Endothelial cell of umbilical vein (primary cell): Measurements from ENCODE around the gene HOXA10. TPM values are rescaled to one million over a fixed set of nuclear protein-coding genes. Genes with fewer than 3 reads are reported as not detected.
A peak's percentile ranks its signal among the peaks of the same experiment; 100 is the strongest.

Experiments used
- BruUV-seq: library from RNA; stranded (reverse); fragments of 400-500 nt; replicated peaks from 2 replicates; lab custom pipeline; 2021; lab: Mats Ljungman, UMichigan
- CTCF ChIA-PET: fragments of 300-600, 350-600 bp; sonication (Branson Sonifier 250); formaldehyde crosslinking; loops from one replicate; lab custom pipeline; 2021; ENCODE audit warnings: antibody characterized with exemption, inconsistent platforms; lab: Charles Lee
- POLR2A ChIA-PET: fragments of 300-600, 350-600 bp; sonication (Branson Sonifier 250); formaldehyde crosslinking; loops from one replicate; lab custom pipeline; 2021; ENCODE audit warnings: antibody characterized with exemption, inconsistent platforms; lab: Charles Lee
- DNase-seq: peaks from one replicate; pipeline ENCODE4 v3.0.0-alpha.2; 2011; ENCODE audit warnings: low read depth, low spot score
- FAIRE-seq: peaks from 2 replicates; lab custom pipeline; 2011; peaks lifted over from hg19 to GRCh38; lab: Jason Lieb, UNC
- H2AFZ ChIP-seq: 2 replicates; pipeline ENCODE4 v1.6.0; 2012; ENCODE audit warnings: low read depth, low read length, control low read depth, inconsistent platforms
- H3K27ac ChIP-seq: 2 replicates; pipeline ENCODE4 v1.5.1; 2011; ENCODE audit warnings: low read depth, mild to moderate bottlenecking, control low read depth, low read length, moderate library complexity; ENCODE audit not compliant: insufficient read depth
- H3K27me3 ChIP-seq, 2 experiments: 2 replicates each; pipeline versions ENCODE4 v1.6.0 to v1.6.1; 2011; ENCODE audit warnings: low read length in 2 of 2, mixed read lengths in 1 of 2; ENCODE audit not compliant: control insufficient read depth in 2 of 2, insufficient read depth in 2 of 2
- H3K36me3 ChIP-seq, 2 experiments: 2 replicates in 1 of 2; 3 replicates in 1 of 2; pipeline ENCODE4 v1.5.1; 2011; ENCODE audit warnings: low read length in 2 of 2, mild to moderate bottlenecking in 1 of 2, moderate library complexity in 1 of 2; ENCODE audit not compliant: control insufficient read depth in 2 of 2, insufficient read depth in 2 of 2; ENCODE audit errors: extremely low read depth in 1 of 2
- H3K4me1 ChIP-seq: 3 replicates; pipeline ENCODE4 v1.5.1; 2011; ENCODE audit warnings: mild to moderate bottlenecking, low read length; ENCODE audit not compliant: control insufficient read depth, insufficient read depth; ENCODE audit errors: extremely low read depth
- H3K4me2 ChIP-seq: 2 replicates; pipeline ENCODE4 v1.6.1; 2011; ENCODE audit warnings: low read length, control low read depth, mixed read lengths; ENCODE audit not compliant: insufficient read depth
- H3K4me3 ChIP-seq, 3 experiments: fragments of 200-600 bp in 1 of 3; sonication (generic), shearing (Covaris generic) in 1 of 3; replicated peaks in 1 of 3; 2 replicates each; pipeline ENCODE4 v1.5.1; 2011 to 2016; ENCODE audit warnings: control low read depth in 3 of 3, low read length in 3 of 3, mild to moderate bottlenecking in 2 of 3, inconsistent platforms in 1 of 3, low read depth in 1 of 3, moderate library complexity in 1 of 3; ENCODE audit not compliant: insufficient read depth in 1 of 3
- H3K79me2 ChIP-seq: 2 replicates; pipeline ENCODE4 v1.6.0; 2012; ENCODE audit warnings: low read length, inconsistent platforms; ENCODE audit not compliant: control insufficient read depth, insufficient read depth
- H3K9ac ChIP-seq: replicated peaks from 2 replicates; pipeline ENCODE3; 2011; ENCODE audit warnings: low read length, control low read depth; ENCODE audit not compliant: insufficient read depth; ENCODE audit errors: extremely low read depth
- H3K9me1 ChIP-seq: replicated peaks from 3 replicates; pipeline ENCODE4 v1.6.0; 2011; ENCODE audit warnings: mild to moderate bottlenecking, low read length; ENCODE audit not compliant: control insufficient read depth, insufficient read depth; ENCODE audit errors: extremely low read depth
- H3K9me3 ChIP-seq: replicated peaks from 2 replicates; pipeline ENCODE4 v1.5.1; 2012; ENCODE audit warnings: low read length, inconsistent platforms; ENCODE audit not compliant: control insufficient read depth, insufficient read depth
- H4K20me1 ChIP-seq: replicated peaks from 2 replicates; pipeline ENCODE3; 2011; ENCODE audit warnings: mild to moderate bottlenecking, low read length; ENCODE audit not compliant: control insufficient read depth, insufficient read depth; ENCODE audit errors: extremely low read depth
- CTCF ChIP-seq, 2 donors: IDR thresholded peaks; 1 replicate in 1 of 2; 2 replicates in 1 of 2; pipeline ENCODE4 v1.5.1; 2011; ENCODE audit warnings: low read length in 2 of 2, mild to moderate bottlenecking in 2 of 2, moderate library complexity in 2 of 2, control low read depth in 1 of 2, inconsistent platforms in 1 of 2, low read depth in 1 of 2; ENCODE audit not compliant: insufficient read depth in 1 of 2; ENCODE audit errors: extremely low read depth in 1 of 2
- EZH2 ChIP-seq: IDR thresholded peaks from 2 replicates; pipeline ENCODE4 v1.6.1; 2012; ENCODE audit warnings: borderline replicate concordance, low read depth, mild to moderate bottlenecking, moderate library complexity, low read length, inconsistent platforms; ENCODE audit not compliant: severe bottlenecking
- FOS ChIP-seq: IDR thresholded peaks from 2 replicates; pipeline ENCODE4 v1.6.1; 2011; ENCODE audit warnings: mild to moderate bottlenecking, low read length, moderate library complexity, borderline replicate concordance; ENCODE audit not compliant: insufficient read depth
- GATA2 ChIP-seq: IDR thresholded peaks from 2 replicates; pipeline ENCODE4 v1.7.0; 2011; ENCODE audit warnings: low read depth, mild to moderate bottlenecking, moderate library complexity, mixed read lengths, low read length; ENCODE audit not compliant: insufficient read length, insufficient read depth
- MAX ChIP-seq: IDR thresholded peaks from 2 replicates; pipeline ENCODE4 v1.6.1; 2011; ENCODE audit not compliant: insufficient read depth, insufficient read length
- MYC ChIP-seq: IDR thresholded peaks from one replicate; pipeline ENCODE4 v1.6.1; 2011; ENCODE audit warnings: mild to moderate bottlenecking, low read depth, low read length
- POLR2A ChIP-seq: IDR thresholded peaks from 2 replicates; pipeline ENCODE4 v1.6.1; 2012; ENCODE audit warnings: low read depth, mild to moderate bottlenecking, control low read depth, low read length
- POLR2AphosphoS5 ChIP-seq: IDR thresholded peaks from 2 replicates; pipeline ENCODE4 v1.6.1; 2012; ENCODE audit warnings: low read depth, mild to moderate bottlenecking, control low read depth, low read length, moderate library complexity; ENCODE audit not compliant: insufficient read depth
- dilution Hi-C: fragments of 300-500 bp; cut with MboI; formaldehyde crosslinking; loops from one replicate; pipeline ENCODE4 v1.15.0; 2019; ENCODE audit warnings: low sequenced_read_pairs; ENCODE audit not compliant: extremely low pct_ligation_motif_present
- intact Hi-C: fragments of 100-400 bp; cut with micrococcal nuclease; formaldehyde crosslinking; loops from one replicate; pipeline ENCODE4 v1.10.0; 2022
- polyA plus RNA-seq, 4 experiments: library from polyadenylated mRNA; depleted of rRNA in 3 of 4; stranded (reverse) in 3 of 4; unstranded in 1 of 4; fragments of >200 nt; gene quantifications; 2 replicates each; pipeline versions ENCODE4 v1.2.1 to v1.2.3, GENCODE V29; 2011 to 2012; ENCODE audit warnings: missing spikeins in 1 of 4
- total RNA-seq: library from RNA; stranded (reverse); gene quantifications from 2 replicates; pipeline ENCODE4 v1.2.3, GENCODE V29; 2021

Gene HOXA10
- total and polyA plus RNA-seq, 2 donors (not counting 3 experiments of a cell fraction or from before 2014, with no cell fraction given) = 24.4 to 30.3 TPM

DNA sequence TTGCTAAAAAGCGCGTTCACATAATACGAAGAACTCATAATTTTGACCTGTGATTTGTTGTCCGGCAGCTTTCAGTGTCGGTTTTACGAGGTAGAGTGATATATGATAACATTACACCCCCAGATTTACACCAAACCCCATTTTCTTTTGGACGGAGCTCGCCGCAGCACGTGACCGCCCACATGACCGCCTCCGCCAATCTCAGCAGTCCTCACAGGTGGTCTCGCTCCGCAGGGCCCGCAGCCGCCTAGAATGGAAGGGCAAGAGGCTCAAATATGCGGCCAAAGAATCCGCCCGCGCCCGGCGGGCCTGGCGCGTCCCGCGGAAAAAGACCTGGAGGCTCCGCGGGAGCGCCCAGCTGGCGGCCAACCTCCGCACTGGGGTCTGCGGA is 17.6 kb downstream of the HOXA10 start, which contains the start of gene HOXA7:
TSS of gene HOXA7 (minus strand) at position 168 of the 391 bp plus-strand sequence. CDS start at position 38, 130 bp downstream.
- no peaks in the 10 kb centered on the region for H3K9me1 ChIP-seq
- peaks cover 77% of the 10 kb centered on the region for H3K79me2 ChIP-seq
- ChIA-PET POLR2A (interaction anchor here (0.5 to 1.7 kb wide), 3 partner anchors 12 to 957 kb away, joined by 3 to 5 read pairs (median 4); no protein-coding TSS in a partner anchor), CTCF (interaction anchor here (0.6 to 4.1 kb wide), 13 partner anchors 13 to 1066 kb away, joined by 3 to 48 read pairs (median 4); partner anchors contain the start of genes HOXA10 and HOXA5)
- peak within 1 kb of the TSS; percentile 78 for H3K9ac ChIP-seq
- DNase-seq = peak; percentile 88
- peak within 1 kb of the TSS; percentile 59 to 76 (median 60) for H3K4me3 ChIP-seq
- peak within 1 kb of the TSS; percentile 58 for H2AFZ ChIP-seq
- intact Hi-C loops = loop anchor here (5.0 kb wide), 1 partner anchor 999 kb away; no protein-coding TSS in a partner anchor
- H3K9me3 ChIP-seq = no peaks in the 10 kb centered on the region
- no peaks in the 10 kb centered on the region for H4K20me1 ChIP-seq
- peaks cover 69% of the 10 kb centered on the region for H3K4me1 ChIP-seq
- peak within 1 kb of the TSS; percentile 96 for H3K27ac ChIP-seq
- no TSS peak for BruUV-seq
- peak; percentile 88 for FAIRE-seq
- peak within 1 kb of the TSS; percentile 92 for H3K4me2 ChIP-seq
- dilution Hi-C loops = loop anchor here (25.0 kb wide), 1 partner anchor 969 kb away; no protein-coding TSS in a partner anchor
- H3K36me3 ChIP-seq = no peaks in the 10 kb centered on the region
- H3K27me3 ChIP-seq = no peaks in the 10 kb centered on the region
- TF ChIP-seq POLR2AphosphoS5 = no peak
- TF ChIP-seq MAX = peak; percentile 99
- peak; percentile 13 for TF ChIP-seq POLR2A

- BruUV-seq = TSS peak; percentile 29
- Histone ChIP-seq H3K9me3 (no peaks in the 10 kb centered on the region), H3K4me3 (peak overlapping the region; percentile 59 to 76 (median 60)), H3K4me1 (peaks cover 69% of the 10 kb centered on the region), H3K27me3 (no peaks in the 10 kb centered on the region), H4K20me1 (no peaks in the 10 kb centered on the region), H3K4me2 (peak overlapping the region; percentile 92), H3K79me2 (peaks cover 83% of the 10 kb centered on the region), H3K27ac (peak overlapping the region; percentile 96), H3K9ac (peak overlapping the region; percentile 78), H3K36me3 (no peaks in the 10 kb centered on the region), H2AFZ (peak overlapping the region; percentile 58), H3K9me1 (no peaks in the 10 kb centered on the region)
- no peak for FAIRE-seq
- POLR2A ChIA-PET = interaction anchor here (0.6 to 1.4 kb wide), 2 partner anchors 35 to 956 kb away, joined by 4 to 7 read pairs; no protein-coding TSS in a partner anchor
- intact Hi-C loops (loop anchor here (5.0 kb wide), 1 partner anchor 999 kb away; no protein-coding TSS in a partner anchor), dilution Hi-C loops (loop anchor here (25.0 kb wide), 1 partner anchor 969 kb away; no protein-coding TSS in a partner anchor)
- TF ChIP-seq FOS = no peak
- TF ChIP-seq MAX = no peak
- TF ChIP-seq POLR2AphosphoS5 = peak; percentile 16
- TF ChIP-seq POLR2A = peak; percentile 8
- TF ChIP-seq GATA2 = no peak
- TF ChIP-seq CTCF (IDR thresholded peaks at IDR 0.05; ENCODE audit: extremely low read depth in 1 of 2, insufficient read depth in 1 of 2, low read depth in 1 of 2, low read length in 2 of 2) = no peak
- TF ChIP-seq EZH2 = no peak
- no peak for TF ChIP-seq MYC
- CTCF ChIA-PET = interaction anchor here (0.8 to 4.1 kb wide), 17 partner anchors 11 to 1294 kb away, joined by 3 to 48 read pairs (median 4); partner anchors contain the start of genes HOXA10, HOXA11 and HOXA5
- peak; percentile 79 for DNase-seq
These were observed 18.2 kb downstream of the HOXA10 start for GRCh38 chr7:27155816-27156507.
